ENCODE results near the gene DEFB112.

DEFB112 gene, protein sequence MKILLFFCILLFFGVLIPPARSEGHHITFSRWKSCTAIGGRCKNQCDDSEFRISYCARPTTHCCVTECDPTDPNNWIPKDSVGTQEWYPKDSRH

GRCh38 chr6:50049829-50050228, at the start of gene DEFB112:
DEFB112 (minus strand) TSS chr6:50049929; CDS start chr6:50049869, 60 bp downstream.
- DNase-seq = no peak

- DNase-seq = no peak
Measured at GRCh38 chr6:50098641-50098993, 48.9 kb upstream of the DEFB112 start.

- DNase-seq = no peak
Measured at GRCh38 chr6:50097966-50098640, 48.4 kb upstream of the DEFB112 start.

- no peak for DNase-seq
Measured at GRCh38 chr6:50096296-50096695, 46.6 kb upstream of the DEFB112 start.

DNA sequence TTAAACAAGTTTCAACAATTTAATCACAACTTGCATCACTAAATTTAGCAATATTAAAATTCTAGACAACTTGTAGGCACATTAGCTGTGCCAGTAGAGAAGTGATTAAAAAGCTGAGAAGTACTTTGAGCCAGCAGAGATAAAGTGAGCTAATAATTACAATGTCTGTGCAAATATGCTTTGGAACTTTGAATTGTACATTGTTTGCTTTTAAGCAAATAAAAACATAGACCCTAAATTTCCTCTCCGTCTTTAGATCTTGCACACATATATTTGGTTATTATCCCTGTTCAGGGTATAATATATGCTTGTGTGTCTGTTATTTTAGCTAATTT, 44.2 kb upstream of the DEFB112 start:
- DNase-seq = no peak

GRCh38 chr6:50093116-50093937, 43.6 kb upstream of the DEFB112 start:
- no peak for DNase-seq

GRCh38 chr6:50091641-50092040, 41.9 kb upstream of the DEFB112 start:
- DNase-seq = no peak

GRCh38 chr6:50089911-50090310, 40.2 kb upstream of the DEFB112 start:
- no peak for DNase-seq

- DNase-seq = no peak
Measured at GRCh38 chr6:50087231-50087954, 37.7 kb upstream of the DEFB112 start.

DNA sequence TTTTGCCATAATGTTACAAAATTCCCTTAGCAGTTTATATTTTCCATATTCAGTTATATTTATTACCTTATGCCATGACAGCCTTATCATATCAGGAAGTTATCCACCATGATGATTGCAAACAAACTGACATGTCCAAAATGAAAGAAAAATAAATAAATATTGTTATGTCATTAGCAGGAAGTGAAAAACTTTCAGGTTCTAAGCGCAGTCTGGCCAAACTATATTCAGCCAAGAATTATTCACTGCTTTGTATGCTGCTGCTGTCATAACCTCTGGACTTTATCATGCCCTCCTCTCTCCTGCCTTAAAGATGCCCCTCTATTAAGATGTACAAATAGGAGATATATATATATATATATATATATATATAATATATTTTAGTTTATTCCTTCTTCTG, 27.7 kb upstream of the DEFB112 start:
- no peak for DNase-seq

DNA sequence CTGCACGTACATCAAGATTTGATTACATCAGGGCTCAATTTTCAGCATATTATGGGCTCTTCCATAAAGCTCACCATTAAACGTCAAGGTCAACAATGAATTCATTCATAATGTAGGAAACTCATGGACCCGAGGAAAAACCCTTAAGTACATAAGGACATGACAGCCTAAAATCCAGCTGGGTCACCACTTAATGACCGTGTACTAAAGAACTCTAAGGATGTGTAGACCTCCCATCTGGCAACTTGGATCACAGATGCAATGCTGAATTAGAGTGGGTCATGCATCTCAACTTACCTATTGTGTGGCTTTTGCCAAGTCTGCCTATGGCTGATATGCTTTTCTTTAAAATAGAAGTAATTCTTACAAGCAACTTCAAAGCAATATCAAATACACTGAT, 26.7 kb upstream of the DEFB112 start:
- no peak for DNase-seq

DNA sequence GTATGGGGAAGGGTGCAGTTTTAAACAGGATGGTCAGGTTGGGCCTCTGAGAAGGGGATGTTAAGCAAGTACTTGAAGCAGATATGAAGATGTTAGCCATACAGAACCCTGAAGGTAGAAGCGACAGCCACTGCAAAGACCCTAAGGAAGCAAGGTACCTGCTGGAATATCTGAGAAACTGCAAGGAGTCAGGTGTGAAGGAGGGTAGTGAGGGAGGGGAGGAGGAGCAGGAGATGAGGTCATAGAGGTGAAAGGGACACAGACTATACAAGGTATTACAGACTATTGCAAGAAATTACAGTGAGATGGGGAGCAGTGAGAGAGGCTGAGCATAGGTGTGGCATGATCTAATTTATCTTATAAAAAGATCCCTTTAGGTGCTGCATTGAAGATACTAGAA, 22.2 kb upstream of the DEFB112 start:
- no peak for DNase-seq

DNA sequence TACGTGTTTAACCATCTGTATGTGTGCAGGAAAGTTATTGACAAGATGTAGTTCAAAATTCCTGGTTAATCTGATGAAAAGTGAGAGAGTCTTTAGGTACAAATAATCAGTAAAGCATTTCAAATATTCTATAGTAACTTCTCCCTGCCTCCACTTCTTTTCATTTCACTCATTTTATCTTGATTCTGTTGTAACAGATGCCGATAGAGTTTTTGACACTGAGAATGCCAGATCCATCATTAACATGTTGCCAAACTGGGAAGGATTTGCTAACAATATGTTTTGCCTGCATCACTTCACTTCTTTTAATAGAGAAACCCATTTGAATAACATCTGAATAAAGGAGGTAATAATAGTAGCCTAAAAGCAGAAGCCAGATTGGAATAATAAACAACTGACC, 20.4 kb upstream of the DEFB112 start:
- DNase-seq = no peak

- no peak for DNase-seq
Measured at GRCh38 chr6:50062051-50062450, 12.3 kb upstream of the DEFB112 start.

GRCh38 chr6:50056242-50056641, 6.5 kb upstream of the DEFB112 start:
- DNase-seq = no peak

GRCh38 chr6:50047026-50047425, 2.7 kb downstream of the DEFB112 start:
- no peak for DNase-seq

GRCh38 chr6:50030777-50031562, 18.8 kb downstream of the DEFB112 start:
- DNase-seq = no peak

GRCh38 chr6:50030350-50030749, 19.4 kb downstream of the DEFB112 start:
- no peak for DNase-seq

DNA sequence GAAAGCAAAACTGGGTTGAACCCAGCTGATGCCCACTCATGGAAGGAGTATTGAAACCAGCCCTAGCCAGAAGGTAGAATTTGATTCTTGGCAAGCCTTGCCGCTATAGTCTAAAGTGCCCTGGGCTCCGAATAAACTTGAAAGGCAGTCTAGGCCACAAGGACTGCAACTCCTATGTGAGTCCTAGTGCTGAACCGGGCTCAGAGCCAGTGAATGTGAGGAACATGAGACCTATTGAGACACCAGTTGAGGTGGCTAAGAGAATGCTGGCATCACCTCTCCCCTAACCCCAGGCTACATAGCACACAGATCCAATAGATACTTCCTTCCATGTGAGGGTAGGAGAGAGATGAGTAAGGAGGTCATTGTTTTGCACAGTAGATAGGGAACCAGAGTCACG, 24.5 kb downstream of the DEFB112 start:
- DNase-seq = no peak

GRCh38 chr6:50021894-50022293, 27.8 kb downstream of the DEFB112 start, which contains the start of gene DEFB110:
DEFB110 (minus strand) TSS chr6:50021994; CDS start chr6:50021935, 59 bp downstream.
- DNase-seq = no peak

DNA sequence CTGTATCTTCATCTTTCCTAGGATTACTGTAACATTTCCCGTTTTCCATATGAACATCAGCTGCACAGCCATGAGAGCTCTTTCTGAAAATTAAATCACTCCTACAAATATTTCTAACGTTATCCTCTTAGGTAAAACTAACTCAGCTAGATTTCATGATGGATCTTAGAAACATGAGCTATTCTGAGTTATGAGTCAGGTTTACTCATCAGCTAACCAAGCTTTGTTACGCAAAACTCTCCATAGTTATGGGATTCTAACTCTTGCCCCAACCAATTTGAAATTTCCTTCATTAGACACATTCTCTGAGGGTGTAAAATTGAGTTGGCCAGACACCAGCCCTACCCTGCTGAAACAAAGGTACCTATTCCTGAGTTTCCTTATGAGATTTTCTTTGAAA, 41.9 kb downstream of the DEFB112 start:
- no peak for DNase-seq

GRCh38 chr6:50003139-50003538, 46.6 kb downstream of the DEFB112 start:
- no peak for DNase-seq

DNA sequence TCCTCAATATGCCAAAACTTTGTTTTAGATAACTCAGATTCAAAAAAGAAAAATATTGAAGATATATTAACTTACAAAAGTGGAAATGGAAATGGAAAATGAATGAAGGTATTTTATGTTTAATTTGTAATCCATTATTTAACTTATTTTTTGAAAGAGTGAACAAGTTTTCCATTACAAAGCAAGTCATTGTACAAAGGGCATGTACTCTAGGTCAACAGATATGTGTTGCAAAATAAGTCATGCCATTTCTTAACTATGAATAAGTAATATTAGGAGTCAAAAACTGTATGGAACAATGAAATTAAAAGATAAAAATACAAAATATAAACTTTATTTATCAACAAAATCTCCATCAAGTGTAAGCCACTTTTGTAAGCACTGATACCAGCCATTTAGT, 54.5 kb downstream of the DEFB112 start:
- no peak for DNase-seq
